NOMO-1 treated with dmso at 0.1 percent for 144 hours (cell line): ENCODE data around the gene CPNE9.

ENCODE experiments used
- DNase-seq: peaks from one replicate; lab custom pipeline; 2025; ENCODE audit not compliant: unreplicated experiment; lab: John Stamatoyannopoulos, UW

CPNE9 gene

GRCh38 chr3:9776896-9777693, 73.5 kb downstream of the CPNE9 start:
- no peak for DNase-seq

DNA sequence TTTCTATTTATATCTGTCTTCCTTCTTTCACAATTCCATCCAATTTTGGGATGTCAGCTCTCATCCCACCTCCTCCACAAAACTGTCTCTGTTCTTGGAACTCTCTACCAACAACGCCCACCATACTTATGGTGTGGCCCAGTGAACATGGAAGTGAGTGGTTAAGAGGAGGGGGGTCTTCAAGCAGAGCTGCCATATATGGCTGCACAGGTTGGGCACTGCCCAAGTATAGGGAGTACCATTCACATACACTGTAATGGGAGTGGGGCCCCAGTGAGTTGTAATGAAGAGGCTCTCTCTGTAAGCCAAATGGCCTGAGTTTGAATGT, 74.0 kb downstream of the CPNE9 start:
- no peak for DNase-seq

DNA sequence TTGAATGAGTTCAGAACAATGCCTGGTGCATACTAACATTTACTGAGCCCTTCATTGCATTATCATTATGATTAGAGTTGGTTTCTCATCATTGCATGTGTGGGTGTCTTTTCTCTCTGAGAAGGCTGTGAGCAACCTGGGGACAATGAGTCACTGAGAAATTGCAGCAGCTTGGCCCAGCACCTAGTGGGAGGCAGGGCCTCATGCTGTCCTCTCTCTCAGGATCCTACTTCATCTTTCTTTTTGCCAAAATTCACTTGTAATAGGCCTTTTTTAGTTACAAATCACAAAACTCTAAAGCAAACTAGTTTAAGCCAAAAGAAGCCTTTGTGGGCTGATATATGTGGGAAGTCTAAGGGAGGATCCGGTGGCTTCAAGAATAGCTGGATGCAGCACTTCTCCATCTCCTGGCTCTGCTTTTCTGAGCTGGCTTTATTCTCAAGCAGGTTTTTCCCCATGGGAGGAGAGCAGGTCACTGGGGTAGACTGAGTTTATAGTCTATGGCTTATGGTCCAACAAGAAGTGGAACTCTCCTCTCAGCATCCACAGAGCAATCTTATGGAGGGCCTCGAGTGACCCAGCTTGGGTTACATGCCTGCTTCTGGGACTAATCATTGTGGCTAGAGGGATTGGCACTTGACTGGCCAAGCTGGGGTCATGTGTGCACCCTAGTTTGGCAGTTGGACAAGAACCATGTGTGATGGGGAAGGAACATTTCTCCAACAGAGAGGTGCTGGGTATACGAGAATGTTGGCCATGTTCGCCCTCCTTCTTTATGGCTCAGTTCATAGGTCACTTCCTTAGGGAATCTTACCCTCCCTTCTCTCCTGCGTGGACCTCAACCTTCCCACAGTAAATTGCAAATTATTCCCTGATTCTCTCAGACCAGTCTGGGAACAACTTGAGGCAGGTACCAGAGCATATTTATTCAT, 74.8 kb downstream of the CPNE9 start:
- no peak for DNase-seq

DNA sequence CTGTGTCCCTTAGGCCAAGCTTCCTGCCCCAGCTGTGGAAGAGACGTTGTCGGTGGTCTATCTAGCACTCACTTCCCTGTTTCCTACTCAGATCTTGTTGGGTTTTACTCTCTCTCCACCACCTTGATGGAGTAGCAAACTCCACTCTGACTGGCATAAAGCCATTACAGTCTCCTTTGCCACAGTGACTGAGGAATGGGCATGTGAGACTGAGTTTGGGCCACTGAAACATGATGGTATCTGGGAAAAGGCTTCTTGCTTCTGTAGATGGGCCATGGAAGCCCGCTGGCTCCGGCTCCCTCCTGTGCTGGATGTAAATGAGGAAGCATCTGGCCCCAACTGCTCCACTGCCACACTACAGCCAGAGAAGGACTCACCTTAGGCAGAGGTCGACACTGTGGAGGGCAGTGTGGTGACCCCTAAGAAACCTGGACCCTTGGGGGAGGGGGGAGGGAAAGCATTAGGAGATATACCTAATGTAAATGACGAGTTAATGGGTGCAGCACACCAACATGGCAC, 75.5 kb downstream of the CPNE9 start:
- DNase-seq = no peak
